B cell (primary cell): ENCODE results near the gene PARN. TPM values are rescaled to one million over a fixed set of nuclear protein-coding genes. Genes with fewer than 3 reads are reported as not detected.

Source experiments
- ATAC-seq: fragments of 200-7000 bp; cut with Tn5 transposase; one replicate; pipeline ENCODE4 v1.10.0; 2021; ENCODE audit warnings: low read depth, mild to moderate bottlenecking, moderate number of reproducible peaks, moderate library complexity
- CTCF ChIA-PET: fragments of 350-600 bp; sonication (Branson Sonifier 250); formaldehyde crosslinking; loops from one replicate; lab custom pipeline; 2021; ENCODE audit warnings: antibody characterized with exemption, inconsistent platforms; lab: Charles Lee
- POLR2A ChIA-PET: fragments of 350-600 bp; sonication (Branson Sonifier 250); formaldehyde crosslinking; loops from one replicate; lab custom pipeline; 2021; ENCODE audit warnings: antibody characterized with exemption; lab: Charles Lee
- DNase-seq: peaks from one replicate; pipeline ENCODE4 v3.0.0; 2013
- H2AFZ ChIP-seq: 2 replicates; pipeline ENCODE4 v1.6.1; 2012; ENCODE audit warnings: mild to moderate bottlenecking, low read depth, low read length; ENCODE audit not compliant: insufficient read depth, poor library complexity, severe bottlenecking
- H3K27ac ChIP-seq, 2 donors: 1 replicate in 1 of 2; 2 replicates in 1 of 2; pipeline ENCODE4 v1.5.1; 2012 to 2013; ENCODE audit warnings: low read length in 2 of 2, mild to moderate bottlenecking in 2 of 2, moderate library complexity in 1 of 2
- H3K27me3 ChIP-seq, 4 experiments: fragments of 200-600 bp in 1 of 4; sonication (generic) in 1 of 4; replicated peaks in 1 of 4; 1 replicate in 2 of 4; 2 replicates in 2 of 4; pipeline versions ENCODE4 v1.6.1 to v1.7.0; 2013 to 2016; ENCODE audit warnings: low read length in 3 of 4, mild to moderate bottlenecking in 2 of 4, mixed read lengths in 1 of 4, moderate library complexity in 1 of 4; ENCODE audit not compliant: insufficient read depth in 4 of 4, control insufficient read depth in 3 of 4; ENCODE audit errors: control extremely low read depth in 1 of 4
- H3K36me3 ChIP-seq, 2 experiments: replicated peaks in 1 of 2; 1 replicate in 1 of 2; 2 replicates in 1 of 2; pipeline versions ENCODE4 v1.6.1 to v1.7.1; 2013; ENCODE audit warnings: low read length in 1 of 2; ENCODE audit not compliant: insufficient read depth in 2 of 2, control insufficient read depth in 1 of 2; ENCODE audit errors: control extremely low read depth in 1 of 2, extremely low read depth in 1 of 2
- H3K4me1 ChIP-seq, 2 donors: fragments of 200-600 bp in 1 of 2; sonication (generic) in 1 of 2; 1 replicate in 1 of 2; 2 replicates in 1 of 2; pipeline versions ENCODE4 v1.5.1 to v1.6.1; 2013 to 2017; ENCODE audit warnings: low read length in 2 of 2; ENCODE audit not compliant: control insufficient read depth in 2 of 2, insufficient read depth in 2 of 2
- H3K4me2 ChIP-seq: replicated peaks from 2 replicates; pipeline ENCODE3; 2012; ENCODE audit warnings: mild to moderate bottlenecking, low read depth, low read length; ENCODE audit not compliant: poor library complexity, severe bottlenecking
- H3K4me3 ChIP-seq, 5 experiments: fragments of 200-600 bp in 1 of 5; sonication (generic) in 1 of 5; 1 replicate in 3 of 5; 2 replicates in 2 of 5; pipeline versions ENCODE4 v1.5.1 to v1.7.0; 2011 to 2016; ENCODE audit warnings: low read length in 4 of 5, mild to moderate bottlenecking in 4 of 5, low read depth in 2 of 5, control low read depth in 1 of 5, moderate library complexity in 1 of 5; ENCODE audit not compliant: insufficient read depth in 1 of 5; ENCODE audit errors: control extremely low read depth in 1 of 5, extremely low read depth in 1 of 5
- H3K79me2 ChIP-seq: fragments of 200-600 bp; sonication (generic); one replicate; pipeline ENCODE4 v1.6.0; 2016; ENCODE audit warnings: low read length; ENCODE audit not compliant: control insufficient read depth, insufficient read depth
- H3K9ac ChIP-seq: fragments of 200-600 bp; sonication (generic); 2 replicates; pipeline ENCODE4 v1.6.1; 2017; ENCODE audit warnings: mild to moderate bottlenecking, low read length, moderate library complexity
- H3K9me3 ChIP-seq, 3 donors: one replicate each; pipeline versions ENCODE4 v1.6.1 to v1.7.1; 2013; ENCODE audit warnings: low read length in 2 of 3; ENCODE audit not compliant: control insufficient read depth in 2 of 3, insufficient read depth in 1 of 3; ENCODE audit errors: control extremely low read depth in 1 of 3
- H4K20me1 ChIP-seq: 2 replicates; pipeline ENCODE4 v1.6.0; 2012; ENCODE audit warnings: mild to moderate bottlenecking, low read length; ENCODE audit not compliant: insufficient read depth, control insufficient read depth, poor library complexity, severe bottlenecking
- H3K27ac Mint-ChIP-seq: one replicate; pipeline ENCODE4 v1.8.0; 2021; ENCODE audit warnings: mixed read lengths
- H3K27me3 Mint-ChIP-seq: one replicate; pipeline ENCODE4 v1.8.0; 2021; ENCODE audit warnings: mixed read lengths
- H3K4me1 Mint-ChIP-seq: one replicate; pipeline ENCODE4 v1.8.0; 2021; ENCODE audit warnings: mixed read lengths
- H3K4me3 Mint-ChIP-seq: one replicate; pipeline ENCODE4 v1.8.0; 2021; ENCODE audit warnings: mixed read lengths
- H3K9me3 Mint-ChIP-seq: one replicate; pipeline ENCODE4 v1.8.0; 2022; ENCODE audit warnings: mixed read lengths; ENCODE audit not compliant: insufficient read depth
- EZH2 ChIP-seq: IDR thresholded peaks from 2 replicates; pipeline ENCODE4 v1.6.1; 2012; ENCODE audit warnings: borderline replicate concordance, low read depth, mild to moderate bottlenecking, moderate library complexity, low read length; ENCODE audit not compliant: insufficient read depth, poor library complexity, severe bottlenecking
- WGBS: methylation state at CpG from one replicate; pipeline ENCODE4 v1.1.5; 2013; ENCODE audit warnings: missing lambda C conversion rate; ENCODE audit not compliant: insufficient coverage; 5-methylcytosine and 5-hydroxymethylcytosine counted together
- intact Hi-C: fragments of 100-400 bp; cut with micrococcal nuclease; formaldehyde crosslinking; loops from one replicate; pipeline ENCODE4 v1.10.0; 2022
- polyA plus RNA-seq: library from polyadenylated mRNA; depleted of rRNA; stranded (reverse); fragments of >200 nt; gene quantifications from 2 replicates; pipeline ENCODE4 v1.2.3, GENCODE V29; 2012
- total RNA-seq, 2 donors: library from RNA; stranded (reverse); fragments of 120-200 nt in 1 of 2; gene quantifications; 1 replicate in 1 of 2; 2 replicates in 1 of 2; pipeline versions ENCODE4 v1.2.3 to v1.2.4, GENCODE V29; 2013 to 2022
- TF ChIP-seq, protein P1 (sequence below): fragments of 200-600 bp; IDR thresholded peaks from one replicate; pipeline ENCODE4 v1.8.0; 2022; ENCODE audit warnings: antibody characterized with exemption, mild to moderate bottlenecking

Gene PARN
- total and polyA plus RNA-seq, 2 donors (not counting 1 experiment from before 2014, with no cell fraction given) = 25.3 to 62.2 TPM

DNA sequence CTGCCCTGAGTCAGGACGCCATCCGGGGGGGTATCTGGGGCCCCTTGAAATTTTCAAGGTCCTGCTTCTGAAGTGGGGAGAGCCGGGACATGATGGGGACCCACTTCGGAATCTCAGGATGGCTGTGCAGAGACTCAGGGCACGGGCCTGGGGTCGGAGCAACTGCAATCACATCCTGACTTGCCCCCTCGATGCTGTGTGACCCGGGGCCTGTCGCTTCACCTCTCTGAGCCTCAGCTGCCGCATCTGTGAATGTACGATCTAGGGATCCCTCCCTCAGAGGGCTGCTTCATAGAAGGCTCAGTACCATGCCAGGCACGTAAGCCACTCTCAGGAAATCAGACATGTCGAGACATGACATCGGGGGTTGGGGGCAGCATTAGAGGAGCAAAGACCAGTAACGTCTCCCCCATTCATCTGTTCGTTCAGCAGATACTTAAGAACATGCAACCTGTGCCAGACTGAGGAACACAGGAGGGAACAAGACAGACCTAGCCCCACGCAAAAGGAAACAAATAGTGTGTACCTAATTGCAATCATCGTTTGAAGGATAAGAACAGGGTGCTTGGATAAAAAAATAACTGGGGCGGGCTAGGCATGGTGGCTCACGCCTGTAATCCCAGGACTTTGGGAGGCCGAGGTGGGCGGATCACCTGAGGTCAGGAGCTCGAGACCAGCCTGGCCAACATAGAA, 229.6 kb downstream of the PARN start:
- Mint-ChIP-seq H3K27ac (no peak overlapping the region), H3K4me1 (peaks cover 4% of the 10 kb centered on the region), H3K9me3 (no peaks in the 10 kb centered on the region), H3K4me3 (no peak overlapping the region), H3K27me3 (peaks cover 11% of the 10 kb centered on the region)
- no peak overlapping the region for H3K4me3 ChIP-seq
- TF ChIP-seq EZH2 = no peak
- H3K4me1 ChIP-seq = no peaks in the 10 kb centered on the region
- DNase-seq (no peak), ATAC-seq (no peak)
- intact Hi-C loops = loop anchor here (10.0 kb wide), 1 partner anchor 96 kb away; no protein-coding TSS in a partner anchor
- no peaks in the 10 kb centered on the region for H3K27me3 ChIP-seq
- H3K4me2 ChIP-seq = no peak overlapping the region
- H2AFZ ChIP-seq = no peak overlapping the region
- POLR2A ChIA-PET = interaction anchor here (0.6 kb wide), 1 partner anchor 71 kb away, joined by 3 read pairs; no protein-coding TSS in a partner anchor
- CTCF ChIA-PET = no interaction called here
- H3K79me2 ChIP-seq = no peaks in the 10 kb centered on the region
- peaks cover 0 to under 1% (median 0%) of the 10 kb centered on the region in 3 donors for H3K9me3 ChIP-seq
- H3K9ac ChIP-seq = no peak overlapping the region
- no peak overlapping the region for H3K27ac ChIP-seq
- no peaks in the 10 kb centered on the region for H4K20me1 ChIP-seq
- no peaks in the 10 kb centered on the region for H3K36me3 ChIP-seq
- WGBS = 95% methylated on average over 19 of the region's 23 CpGs

DNA sequence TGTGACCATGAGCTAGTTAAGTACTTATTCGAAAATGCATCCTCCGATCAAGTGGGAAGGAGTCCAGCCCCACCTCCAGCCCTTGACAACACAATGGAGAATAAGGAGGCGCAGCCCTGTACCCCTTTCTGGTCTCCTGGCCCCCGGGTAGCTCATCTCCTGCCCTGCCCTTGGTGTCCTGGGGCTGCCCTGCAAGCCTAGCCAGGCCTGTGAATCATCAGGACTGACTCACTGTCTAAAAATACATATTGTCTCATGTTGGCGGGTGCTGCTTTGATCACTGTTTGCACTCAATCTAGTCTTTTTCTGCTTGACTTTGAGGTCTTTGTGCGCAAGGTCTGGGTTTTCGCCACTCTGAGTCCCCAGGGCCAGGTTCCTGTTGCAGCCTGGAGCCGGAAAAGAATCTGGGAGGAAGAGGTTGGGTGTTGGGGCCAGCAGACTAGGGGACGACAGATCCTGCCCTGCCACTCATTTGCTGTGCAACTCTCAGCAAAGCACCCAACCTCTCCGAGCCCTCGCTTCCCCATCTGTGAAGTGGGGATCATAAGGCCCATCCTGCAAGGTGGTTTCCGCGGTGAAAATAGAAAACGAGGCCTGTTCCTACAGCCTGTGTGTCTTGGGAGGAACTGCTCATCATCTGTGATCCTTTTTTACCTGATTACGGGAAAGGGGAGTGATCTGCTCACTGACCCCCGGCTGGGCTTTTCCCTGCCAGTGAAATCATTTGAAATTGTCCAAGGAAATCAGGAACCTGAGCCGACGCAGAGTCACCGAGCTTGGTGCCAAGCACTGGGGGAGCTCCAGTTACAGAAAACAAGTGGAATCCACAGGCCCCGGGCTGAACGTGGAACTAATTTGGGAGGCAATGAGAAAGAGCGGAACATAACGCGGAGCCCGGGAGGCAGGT, 230.4 kb downstream of the PARN start:
- ChIA-PET CTCF (no interaction called here), POLR2A (no interaction called here)
- H3K9me3 Mint-ChIP-seq = no peaks in the 10 kb centered on the region
- intact Hi-C loops = loop anchor here (10.0 kb wide), 1 partner anchor 95 kb away; no protein-coding TSS in a partner anchor
- Histone ChIP-seq H3K27me3 (no peaks in the 10 kb centered on the region), H2AFZ (no peak overlapping the region), H3K4me1 (no peaks in the 10 kb centered on the region), H3K9ac (no peak overlapping the region), H3K79me2 (no peaks in the 10 kb centered on the region), H3K27ac (no peak overlapping the region), H4K20me1 (no peaks in the 10 kb centered on the region), H3K36me3 (no peaks in the 10 kb centered on the region), H3K4me3 (no peak overlapping the region), H3K9me3 (no peaks in the 10 kb centered on the region), H3K4me2 (no peak overlapping the region)
- peaks cover 11% of the 10 kb centered on the region for H3K27me3 Mint-ChIP-seq
- 92% methylated on average over 24 of the region's 25 CpGs for WGBS
- no peak for ATAC-seq
- H3K4me3 Mint-ChIP-seq = no peak overlapping the region
- TF ChIP-seq, protein P1, sequence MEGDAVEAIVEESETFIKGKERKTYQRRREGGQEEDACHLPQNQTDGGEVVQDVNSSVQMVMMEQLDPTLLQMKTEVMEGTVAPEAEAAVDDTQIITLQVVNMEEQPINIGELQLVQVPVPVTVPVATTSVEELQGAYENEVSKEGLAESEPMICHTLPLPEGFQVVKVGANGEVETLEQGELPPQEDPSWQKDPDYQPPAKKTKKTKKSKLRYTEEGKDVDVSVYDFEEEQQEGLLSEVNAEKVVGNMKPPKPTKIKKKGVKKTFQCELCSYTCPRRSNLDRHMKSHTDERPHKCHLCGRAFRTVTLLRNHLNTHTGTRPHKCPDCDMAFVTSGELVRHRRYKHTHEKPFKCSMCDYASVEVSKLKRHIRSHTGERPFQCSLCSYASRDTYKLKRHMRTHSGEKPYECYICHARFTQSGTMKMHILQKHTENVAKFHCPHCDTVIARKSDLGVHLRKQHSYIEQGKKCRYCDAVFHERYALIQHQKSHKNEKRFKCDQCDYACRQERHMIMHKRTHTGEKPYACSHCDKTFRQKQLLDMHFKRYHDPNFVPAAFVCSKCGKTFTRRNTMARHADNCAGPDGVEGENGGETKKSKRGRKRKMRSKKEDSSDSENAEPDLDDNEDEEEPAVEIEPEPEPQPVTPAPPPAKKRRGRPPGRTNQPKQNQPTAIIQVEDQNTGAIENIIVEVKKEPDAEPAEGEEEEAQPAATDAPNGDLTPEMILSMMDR = no peak
- TF ChIP-seq EZH2 = no peak
- H3K27ac Mint-ChIP-seq = no peak overlapping the region
- DNase-seq = no peak
- H3K4me1 Mint-ChIP-seq = no peaks in the 10 kb centered on the region
